Measurements from ENCODE around the gene RPL35A. TPM values are rescaled to one million over a fixed set of nuclear protein-coding genes. Genes with fewer than 3 reads are reported as not detected.

RPL35A gene
- 448 and 644 TPM in 2 replicates for total RNA-seq

GRCh38 chr3:197949778-197950676 is at the start of gene RPL35A:
Gene RPL35A, plus strand, starts transcription at chr3:197950190. Its CDS starts 778 bp downstream, at chr3:197950968.

DNA sequence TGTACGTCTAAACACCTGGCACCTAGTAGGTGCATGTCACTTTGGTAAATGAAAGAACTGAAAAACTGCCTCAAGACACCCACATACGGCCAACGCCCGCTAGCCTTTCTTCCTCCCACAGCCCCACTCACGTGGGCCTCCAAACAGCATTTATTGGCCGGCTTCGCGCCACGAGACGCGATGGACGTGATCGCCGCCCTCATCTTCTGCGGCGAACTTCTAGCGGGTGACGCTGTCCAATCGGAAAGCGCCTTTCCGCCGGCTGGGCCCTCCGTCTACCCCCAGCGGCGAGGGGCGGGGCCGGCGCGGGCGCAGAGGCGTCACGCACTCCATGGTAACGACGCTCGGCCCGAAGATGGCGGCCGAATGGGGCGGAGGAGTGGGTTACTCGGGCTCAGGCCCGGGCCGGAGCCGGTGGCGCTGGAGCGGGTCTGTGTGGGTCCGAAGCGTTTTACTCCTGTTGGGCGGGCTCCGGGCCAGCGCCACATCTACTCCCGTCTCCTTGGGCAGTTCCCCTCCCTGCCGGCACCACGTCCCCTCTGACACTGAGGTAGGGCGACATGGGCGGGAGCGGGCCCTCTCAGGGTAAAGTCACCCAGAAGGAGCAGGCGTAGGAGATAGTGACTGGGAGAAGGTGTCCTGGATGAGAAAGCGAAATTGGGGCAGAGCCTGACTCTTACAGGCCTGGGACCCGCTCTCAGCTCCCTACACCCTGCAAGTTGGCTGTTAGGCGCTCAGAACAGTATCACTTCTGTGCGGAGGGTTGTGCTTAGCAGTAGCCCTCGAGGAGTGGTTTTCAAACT is 10.1 kb downstream of the RPL35A start, which contains the start of gene LMLN:
Gene LMLN (plus strand): TSS at position 327 of the 803 bp plus-strand sequence. CDS start 29 bp downstream, at position 356.

Other genes starting within 250 kb of the RPL35A start
- gene RUBCN, start 213.3 kb upstream of the RPL35A start, total RNA-seq: 4.3 and 4.4 TPM in 2 replicates
- gene FYTTD1, start 200.3 kb upstream of the RPL35A start, total RNA-seq: 21.8 and 26.3 TPM in 2 replicates
- 44.6 and 50.9 TPM in 2 replicates for gene LRCH3, start 158.9 kb upstream of the RPL35A start, total RNA-seq
- 8.8 and 9.5 TPM in 2 replicates for gene LMLN, start 10.0 kb downstream of the RPL35A start, total RNA-seq